Activated naive CD8-positive, alpha-beta T cell treated with anti-CD3 and anti-CD28 coated beads, Interleukin-2, amount 50 U/mL, for 16 hours (primary cell): Measurements from ENCODE around the gene PRDM5.
"Not testable (repeated sequence)": the region's sequence is repeated elsewhere in the genome, so short reads cannot be mapped to it uniquely, and the experiment has no call there.

Experiments used
- DNase-seq: peaks from one replicate; pipeline ENCODE4 v3.0.0-alpha.2; 2020; ENCODE audit warnings: low read depth, low spot score

The PRDM5 gene

DNA sequence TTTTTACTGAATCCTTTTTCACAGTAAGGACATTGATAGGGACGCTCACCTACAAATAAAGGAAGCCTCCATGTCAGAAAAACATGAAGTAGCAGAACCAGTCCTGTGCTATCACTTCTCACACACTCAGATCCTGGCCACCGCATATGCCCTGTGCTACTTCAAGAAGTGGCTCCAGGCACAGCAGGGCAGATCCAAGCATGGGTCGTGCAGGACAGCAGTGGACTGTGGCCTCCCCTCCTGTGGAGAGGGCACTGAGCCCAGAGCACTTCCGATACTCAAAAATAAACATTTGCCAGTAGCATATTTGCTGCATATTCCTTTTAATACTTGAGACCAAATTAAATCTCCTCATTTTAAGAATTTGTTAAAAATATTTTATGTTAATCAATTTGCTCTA is 167.9 kb downstream of the PRDM5 start:
- no peak for DNase-seq

DNA sequence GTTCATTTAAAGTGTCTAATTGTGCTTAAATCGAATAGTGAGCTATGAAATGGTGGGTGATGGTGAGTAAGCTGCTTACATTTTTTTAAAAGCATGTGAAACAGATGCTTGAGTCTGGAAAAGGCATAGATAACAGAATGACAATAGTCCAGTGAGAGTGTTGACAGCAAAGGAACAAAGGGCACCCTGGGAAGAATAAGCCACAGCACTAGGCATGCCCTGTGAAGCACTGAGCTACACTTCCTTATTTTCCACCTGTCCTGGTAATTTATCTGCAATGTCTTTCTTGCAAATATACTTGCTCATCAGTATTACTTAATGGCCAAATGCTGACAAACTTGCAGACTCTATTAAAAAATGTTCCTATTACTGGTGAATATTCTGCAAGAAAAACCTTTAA is 168.7 kb downstream of the PRDM5 start:
- no peak for DNase-seq

DNA sequence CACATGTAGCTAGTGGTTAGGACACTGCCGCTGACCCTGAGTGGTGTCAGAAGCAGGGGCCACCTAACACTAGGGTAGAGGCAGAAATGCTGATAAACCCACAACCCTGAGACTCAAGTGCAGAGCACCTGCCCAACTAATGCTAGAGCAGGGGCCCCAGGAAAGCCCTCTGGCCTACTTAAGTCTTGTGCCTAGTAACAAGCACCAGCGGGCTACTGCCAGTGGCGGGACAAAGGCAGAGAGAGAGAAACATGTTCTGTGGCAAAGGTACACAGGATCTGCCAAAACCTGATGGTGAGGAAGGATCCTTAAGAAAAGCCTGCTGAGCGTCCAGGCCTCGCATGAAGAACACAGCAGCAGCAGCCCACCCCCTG is 172.4 kb downstream of the PRDM5 start:
- DNase-seq = no peak

DNA sequence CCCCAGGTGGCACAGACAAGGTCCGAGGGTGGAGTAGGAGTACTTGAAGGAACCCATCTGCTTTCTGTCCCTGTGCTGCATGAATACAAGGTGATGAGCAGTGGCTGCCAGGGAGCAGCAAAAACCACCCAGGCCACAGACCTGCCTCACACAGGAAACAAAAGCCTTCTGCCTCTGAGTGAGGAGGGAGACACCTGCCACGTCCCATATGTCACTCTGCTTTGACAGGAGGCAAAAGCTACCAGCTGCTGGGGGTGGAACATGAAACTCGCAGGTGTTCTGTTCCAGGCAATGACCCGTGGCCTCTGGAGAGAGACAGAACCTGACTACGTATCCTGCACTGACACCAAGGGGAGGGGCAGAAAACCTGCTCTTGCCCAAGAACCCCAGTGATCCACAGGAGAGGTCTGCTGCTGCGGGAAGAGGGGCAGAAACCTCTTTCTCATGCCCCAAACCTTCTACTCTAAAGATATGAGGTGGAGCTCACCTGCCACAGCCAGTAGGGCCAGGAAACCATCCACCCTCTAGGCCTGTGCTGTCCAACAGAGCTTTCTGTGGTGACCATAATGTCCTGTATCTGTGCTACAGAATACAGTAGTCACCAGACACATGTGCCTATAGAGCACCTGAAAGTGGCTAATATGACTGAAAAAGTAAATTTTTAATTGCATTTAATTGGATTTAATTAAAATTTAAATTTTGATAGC is 172.9 kb downstream of the PRDM5 start:
- no peak for DNase-seq

DNA sequence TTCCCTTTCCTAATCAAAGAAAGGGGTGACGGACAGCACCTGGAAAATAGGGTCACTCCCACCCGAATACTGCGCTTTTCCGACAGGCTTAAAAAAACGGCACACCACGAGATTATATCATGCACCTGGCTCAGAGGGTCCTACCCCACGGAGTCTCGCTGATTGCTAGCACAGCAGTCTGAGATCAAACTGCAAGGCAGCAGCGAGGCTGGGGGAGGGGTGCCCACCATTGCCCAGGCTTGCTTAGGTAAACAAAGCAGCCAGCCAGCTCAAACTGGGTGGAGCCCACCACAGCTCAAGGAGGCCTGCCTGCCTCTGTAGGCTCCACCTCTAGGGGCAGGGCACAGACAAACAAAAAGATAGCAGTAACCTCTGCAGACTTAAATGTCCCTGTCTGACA is 180.9 kb downstream of the PRDM5 start:
- DNase-seq = not testable (repeated sequence)

DNA sequence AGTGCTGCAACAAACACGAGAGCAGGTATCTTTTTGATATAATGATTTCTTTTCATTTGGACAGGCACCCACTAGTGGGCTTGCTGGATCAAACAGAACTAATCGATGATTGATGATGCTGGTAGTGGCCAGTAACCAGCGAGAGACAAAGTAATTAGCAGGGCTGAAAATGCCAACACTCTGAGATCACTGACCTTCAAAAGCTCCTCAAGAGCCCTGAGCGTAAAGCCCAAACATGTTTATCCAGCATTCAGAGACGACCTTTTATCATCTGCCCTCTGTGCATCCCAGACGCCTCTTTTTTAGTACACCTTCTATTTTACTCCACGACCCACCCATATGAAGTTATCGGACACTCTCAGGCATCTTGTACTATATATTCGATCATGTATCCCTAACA is 186.2 kb downstream of the PRDM5 start:
- no peak for DNase-seq

DNA sequence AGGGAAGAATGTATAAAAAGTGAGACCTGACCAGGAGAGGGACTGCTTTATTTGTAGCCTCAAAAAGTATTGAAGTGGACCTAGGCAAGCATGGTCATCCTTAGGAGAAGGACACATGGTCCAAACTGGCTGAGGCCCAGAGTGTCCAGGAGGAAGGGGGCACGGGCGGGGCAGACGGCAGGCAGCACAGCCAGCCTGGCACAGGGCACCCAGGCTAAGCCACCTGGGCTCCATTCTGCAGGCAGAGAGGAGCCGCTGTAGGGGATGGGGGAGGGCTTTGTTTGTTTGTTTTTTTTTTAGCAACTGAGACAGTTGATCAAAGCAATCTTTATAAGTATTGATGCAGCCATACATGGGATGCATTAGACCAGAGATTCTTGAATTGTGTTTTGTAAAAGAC is 188.6 kb downstream of the PRDM5 start:
- no peak for DNase-seq

DNA sequence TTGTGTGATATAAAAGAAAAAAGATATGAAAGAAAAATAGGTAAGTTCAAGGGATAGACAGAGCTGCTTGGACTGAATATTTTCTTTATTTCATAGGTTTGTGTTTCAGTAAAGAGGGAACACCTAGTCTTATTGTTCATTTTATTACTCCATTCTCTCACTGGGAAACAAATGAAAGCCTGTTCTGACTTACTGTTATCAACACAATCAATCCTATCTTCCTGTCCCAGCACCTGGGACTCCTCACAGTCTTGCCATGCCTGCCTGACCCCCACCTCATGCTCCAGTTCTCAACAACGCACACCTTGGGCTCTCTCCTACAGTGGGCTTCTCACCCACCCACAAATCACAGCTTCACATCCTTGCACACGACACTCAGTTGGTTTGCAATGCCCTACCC is 189.5 kb downstream of the PRDM5 start:
- DNase-seq = no peak

DNA sequence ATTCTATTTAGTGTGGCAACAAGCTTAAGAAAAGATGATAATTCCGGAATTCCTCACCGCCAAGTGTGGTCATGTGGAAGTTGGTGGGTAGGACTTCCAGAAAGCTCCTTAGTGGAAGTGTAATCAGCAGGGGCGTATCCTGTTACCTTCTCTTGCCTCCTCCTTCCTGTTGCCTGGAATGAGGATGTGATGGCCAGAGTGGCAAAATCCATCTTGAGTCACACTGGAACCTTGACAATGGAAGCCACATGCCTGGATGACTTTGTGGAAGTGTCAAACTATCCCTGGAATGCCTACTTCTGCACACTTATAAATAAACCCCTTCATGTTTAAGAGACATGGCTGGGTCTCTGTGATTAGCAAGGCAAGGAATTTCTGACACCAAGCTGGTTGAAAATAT is 191.0 kb downstream of the PRDM5 start:
- no peak for DNase-seq

DNA sequence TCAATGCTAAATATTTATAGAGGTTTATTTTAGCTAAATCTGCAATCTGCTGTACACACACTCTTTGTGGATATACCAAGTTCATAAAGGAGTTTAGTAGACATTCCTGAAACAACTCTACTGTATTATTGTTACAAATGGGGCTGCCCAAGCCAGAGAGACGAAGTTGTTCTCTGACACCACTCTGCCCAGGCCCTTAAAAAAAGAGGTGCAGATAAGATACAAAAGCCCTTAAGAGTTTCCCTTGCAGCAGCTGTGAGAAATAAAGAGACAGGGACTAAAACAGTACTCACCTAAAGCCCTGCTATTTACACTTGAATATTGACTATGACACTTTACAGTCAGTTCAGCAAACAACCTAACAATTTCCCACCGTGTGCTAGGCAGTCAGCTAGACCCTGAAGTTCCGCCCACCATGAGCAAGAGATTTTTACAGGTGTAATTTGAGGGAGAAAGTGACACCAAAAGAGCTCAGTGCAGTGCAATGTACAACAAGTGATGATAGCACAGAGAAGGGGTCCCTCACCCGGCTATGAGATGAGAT is 191.7 kb downstream of the PRDM5 start:
- DNase-seq = no peak

DNA sequence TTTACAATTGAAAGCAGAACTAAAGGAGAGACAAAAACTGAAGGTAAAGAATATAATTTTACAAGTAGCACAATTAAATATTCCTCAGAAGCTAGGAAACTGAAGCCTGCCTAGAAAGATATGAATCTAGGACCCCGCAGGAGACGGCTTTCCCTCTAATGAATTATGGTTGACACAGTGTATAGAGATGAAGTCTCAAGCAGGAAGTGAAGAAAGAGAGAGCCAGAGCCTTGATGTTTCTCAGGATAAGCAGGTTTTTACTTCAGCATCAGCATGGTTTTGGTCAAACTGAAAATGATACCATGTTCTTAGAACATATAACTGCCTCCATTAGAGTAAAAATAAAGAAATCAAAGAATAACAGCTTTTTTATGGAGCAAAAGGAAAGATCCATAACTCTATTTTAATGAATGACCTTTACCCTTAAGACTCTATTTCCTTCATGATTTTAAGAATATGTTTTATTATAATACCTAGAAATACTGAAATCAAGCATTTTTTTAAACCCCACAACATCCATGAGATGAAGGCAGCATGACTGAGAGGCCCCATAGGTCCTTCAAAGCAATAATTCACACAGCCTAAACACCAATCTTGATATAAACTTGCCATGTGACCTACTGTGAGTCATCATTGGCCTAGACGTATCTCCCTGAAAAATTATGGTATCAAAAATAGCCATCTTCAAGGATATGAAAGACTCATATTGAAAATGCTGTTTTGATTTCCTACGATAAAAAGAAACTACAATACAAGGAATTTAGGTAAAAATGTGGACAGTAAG is 193.4 kb downstream of the PRDM5 start:
- no peak for DNase-seq

DNA sequence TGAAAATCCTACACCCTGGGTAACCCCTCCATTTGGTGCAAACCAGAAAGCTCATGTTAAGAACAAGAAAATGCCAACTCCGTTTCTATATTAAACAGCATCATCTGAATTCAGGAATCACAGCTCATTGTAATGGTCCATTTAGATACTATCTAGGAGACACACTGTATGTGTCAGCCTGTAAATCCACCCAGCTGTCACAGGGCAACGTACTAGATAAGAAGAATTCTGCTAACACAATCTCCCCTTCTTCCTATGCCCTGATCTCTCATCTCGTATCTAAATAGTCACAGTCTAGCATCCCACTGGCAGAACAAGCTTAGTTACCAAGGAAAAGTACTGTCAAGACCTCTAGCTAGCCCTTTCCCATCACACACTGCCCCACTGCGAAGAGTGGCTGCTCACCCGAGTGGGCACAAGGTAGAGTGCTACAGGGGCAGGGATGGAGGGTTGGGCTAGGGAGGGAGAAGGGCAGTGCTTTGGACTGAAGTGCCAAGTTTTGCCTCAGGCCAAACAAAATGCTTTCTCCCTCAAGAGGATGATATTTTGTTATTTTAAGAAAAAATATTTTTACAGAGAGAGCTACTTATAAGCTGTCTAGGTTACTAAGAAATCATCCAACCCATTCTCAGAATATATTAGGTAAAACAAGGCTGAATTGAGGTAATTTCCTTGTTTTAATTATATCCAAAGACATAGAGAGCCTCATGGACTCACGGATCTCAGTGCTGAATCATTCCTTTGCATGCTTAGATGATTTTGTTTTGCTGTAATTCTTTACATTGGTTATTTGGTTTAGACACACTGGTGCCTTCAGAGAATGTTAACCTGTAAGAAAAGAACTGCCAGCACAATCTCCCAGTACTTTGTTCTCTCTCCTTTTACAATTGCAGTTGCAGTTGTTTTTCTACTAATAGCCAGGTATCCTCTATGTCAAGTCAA is 196.6 kb downstream of the PRDM5 start:
- DNase-seq = no peak

DNA sequence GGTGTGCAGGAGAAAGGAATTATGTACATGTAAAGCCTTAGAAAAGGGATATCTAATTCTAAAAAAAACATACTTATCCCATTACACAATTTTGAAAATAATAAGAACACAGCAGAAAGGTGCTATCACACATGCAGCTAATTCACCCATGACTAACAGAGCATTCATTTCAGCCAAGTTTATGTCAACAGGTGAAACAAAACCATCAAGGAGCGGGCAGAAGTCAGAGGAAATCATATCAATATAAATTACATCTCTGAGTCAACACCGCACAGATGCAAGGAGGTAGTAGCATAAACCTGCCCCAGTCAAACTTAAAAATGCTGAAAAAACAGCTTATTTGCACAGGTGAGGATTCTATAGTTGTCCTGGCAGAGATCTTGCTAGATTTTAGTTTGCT is 197.9 kb downstream of the PRDM5 start:
- no peak for DNase-seq

DNA sequence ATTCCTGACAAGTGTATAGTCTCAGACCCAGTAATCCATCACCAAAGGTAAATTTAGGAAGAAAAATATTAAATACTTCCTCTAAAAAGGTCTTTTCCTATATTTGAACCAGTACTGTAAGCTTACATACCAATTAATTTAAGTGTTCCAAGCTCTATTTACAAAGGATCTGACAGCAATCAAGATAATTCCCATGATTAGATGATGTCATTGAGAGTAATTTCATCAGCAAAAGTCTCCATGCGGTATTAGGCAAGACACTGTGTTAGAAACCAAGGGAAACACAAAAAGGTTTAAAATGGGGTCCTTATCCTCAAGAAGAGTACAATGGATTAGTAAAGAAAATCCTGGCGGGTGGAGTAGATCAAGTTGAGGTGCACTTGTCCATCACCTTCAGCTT is 198.5 kb downstream of the PRDM5 start:
- no peak for DNase-seq

DNA sequence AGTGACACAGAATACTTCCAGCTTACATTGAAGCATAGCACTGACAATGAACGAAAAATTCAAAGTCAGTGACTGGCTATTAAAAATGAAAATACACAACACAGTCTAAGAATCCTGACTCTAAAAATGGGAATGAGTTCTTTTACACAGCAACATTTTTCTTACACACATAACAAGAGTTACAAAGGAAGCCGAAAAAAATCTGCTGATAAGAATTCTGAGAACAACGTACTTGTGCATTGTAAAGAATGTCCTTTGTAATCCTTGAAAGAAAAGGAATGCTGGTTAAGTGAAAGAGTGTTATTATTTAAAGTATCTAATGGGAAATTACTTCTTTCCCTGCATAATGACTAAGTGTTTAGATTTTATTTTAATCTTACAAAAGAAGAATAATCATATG is 199.4 kb downstream of the PRDM5 start:
- no peak for DNase-seq

DNA sequence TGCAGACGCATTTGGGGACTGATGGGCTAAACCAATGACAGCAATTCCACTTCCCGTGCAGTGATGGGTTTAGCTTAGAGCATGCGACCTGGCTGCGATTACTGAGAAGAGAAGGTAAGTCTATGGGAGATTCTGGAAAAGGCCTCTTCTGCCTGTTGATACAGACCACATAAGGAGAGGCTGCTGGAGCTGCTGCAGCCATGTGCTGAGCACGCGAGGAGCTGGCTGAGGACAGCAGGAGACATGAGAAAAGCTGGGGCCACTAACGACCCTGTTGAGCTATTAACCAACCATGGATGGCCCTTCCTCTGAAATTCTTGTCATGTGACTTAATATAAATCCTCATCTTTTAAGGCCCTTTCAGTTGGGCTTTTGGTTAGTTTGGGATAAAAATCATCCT is 199.9 kb downstream of the PRDM5 start:
- no peak for DNase-seq

DNA sequence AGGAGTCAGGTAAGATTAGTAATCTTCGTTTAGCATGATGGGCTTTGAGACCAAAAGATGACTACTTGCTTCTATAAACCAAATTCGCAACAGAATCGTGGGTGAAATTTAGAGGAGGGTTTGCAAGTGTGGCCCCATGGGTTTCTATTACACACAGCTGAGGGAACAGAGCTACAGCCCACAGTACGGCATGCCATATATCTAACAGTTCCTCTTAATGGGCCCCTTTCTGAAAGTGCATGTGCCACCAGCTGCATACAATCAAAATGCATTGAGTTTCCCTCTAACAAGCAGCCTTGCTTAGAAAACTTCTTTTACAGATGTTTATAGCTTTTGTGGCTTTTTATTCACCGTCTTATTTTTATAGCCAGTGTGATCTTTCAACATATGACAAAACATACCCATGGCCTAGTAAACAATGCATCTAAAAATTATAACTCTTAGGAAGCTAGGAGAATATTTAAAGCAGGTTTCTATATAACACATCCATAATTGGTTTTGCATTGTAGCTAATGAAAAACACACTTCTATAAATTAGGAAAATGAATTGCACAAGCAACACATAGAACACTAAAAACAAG is 202.1 kb downstream of the PRDM5 start:
- DNase-seq = no peak

DNA sequence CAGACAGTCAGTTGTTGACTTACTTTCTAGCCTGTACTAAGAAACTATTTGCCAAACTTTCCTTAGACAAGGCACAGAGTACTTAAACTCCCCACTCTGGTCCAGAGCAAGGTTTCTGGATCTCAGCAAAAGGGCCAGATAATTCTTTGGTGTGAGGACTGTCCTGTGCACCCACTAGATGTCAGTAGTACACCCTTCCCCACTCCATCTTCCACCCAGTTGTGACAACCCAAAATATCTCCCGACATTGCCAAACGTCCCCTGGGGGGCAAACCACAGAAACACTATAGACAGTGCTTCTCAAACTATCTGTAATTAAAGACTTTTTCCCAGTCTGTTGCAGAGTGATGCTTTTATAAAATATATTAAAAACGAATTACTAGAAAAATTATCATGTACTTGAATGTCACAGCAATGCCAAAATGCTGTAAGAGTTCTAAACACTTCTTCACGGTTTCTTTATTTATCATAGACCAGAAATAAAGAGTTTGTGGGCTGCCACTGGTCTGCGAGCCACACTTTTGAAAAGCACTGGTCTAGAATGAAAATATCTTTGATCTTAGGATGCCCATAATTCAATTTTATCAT is 203.5 kb downstream of the PRDM5 start:
- DNase-seq = no peak

DNA sequence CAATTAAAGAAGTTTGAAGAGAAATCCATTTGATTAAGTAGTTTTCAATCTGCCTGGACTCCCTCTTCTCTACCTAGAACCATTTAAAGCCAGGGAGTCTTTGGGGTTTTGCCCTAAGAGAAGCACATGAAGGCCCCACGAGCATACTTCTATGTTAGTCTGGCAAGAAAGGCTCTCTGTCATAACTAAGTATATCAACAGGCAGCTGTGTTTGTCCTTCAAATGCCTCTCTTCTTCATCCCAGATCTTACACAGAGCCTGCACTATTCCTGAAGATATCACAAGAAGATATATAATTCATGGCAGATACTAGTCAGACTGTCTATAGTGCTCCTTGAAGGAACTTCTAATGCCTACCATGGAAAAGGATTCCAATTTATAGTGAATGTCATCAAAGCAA is 206.2 kb downstream of the PRDM5 start:
- no peak for DNase-seq

DNA sequence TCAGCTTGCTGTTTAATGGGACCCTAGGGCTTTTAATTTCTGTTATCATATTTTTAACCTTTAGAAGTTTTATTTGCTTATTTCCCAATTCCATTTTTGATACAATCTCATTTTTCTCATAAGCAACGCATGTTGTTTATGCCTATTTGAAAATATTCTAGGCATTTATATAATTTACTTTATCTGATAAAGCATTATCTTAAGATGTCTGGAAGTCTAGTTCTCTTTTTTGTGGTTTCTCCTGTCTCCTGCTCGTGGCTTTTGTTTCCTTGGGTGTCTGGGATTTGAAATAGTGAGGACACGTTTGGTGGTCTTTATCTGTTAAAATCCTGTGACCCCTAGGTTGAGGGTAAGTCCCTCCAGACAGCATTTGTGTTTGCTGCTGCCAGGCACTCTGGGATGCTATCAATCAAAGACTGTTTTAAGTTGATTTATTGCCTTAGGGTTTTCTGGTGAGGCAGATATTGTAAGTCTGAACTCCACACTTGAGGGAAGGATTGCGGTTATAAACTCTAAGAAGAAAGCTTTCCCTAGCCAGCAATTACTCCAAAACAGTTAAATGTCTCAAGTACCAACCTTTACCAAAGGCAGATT is 208.0 kb downstream of the PRDM5 start:
- no peak for DNase-seq

DNA sequence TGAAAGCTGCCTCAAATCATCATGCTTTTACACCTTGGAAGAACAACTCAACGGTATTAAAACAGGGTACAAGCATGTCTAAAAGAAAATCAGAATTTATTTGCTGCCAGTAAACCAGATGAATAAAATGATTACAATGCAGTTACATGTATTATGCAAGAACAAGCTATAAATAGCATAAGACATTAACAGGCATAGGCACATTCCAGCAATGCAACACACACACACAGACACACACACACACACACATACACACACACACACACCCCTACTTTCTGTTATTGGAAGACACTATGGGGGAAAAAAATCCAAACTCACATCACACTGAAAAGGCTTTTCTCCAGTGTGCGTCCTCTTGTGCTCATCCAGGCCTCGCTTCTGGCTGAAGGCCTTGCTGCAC is 212.5 kb downstream of the PRDM5 start:
- no peak for DNase-seq
